GM12801 (cell line): ENCODE measurements around the gene GRIK1.

Source experiments
- CTCF ChIP-seq: IDR thresholded peaks from one replicate; pipeline ENCODE4 v1.5.1; 2011; ENCODE audit warnings: control low read depth; ENCODE audit not compliant: insufficient read length; ENCODE audit errors: extremely low read depth

GRIK1 gene

GRCh38 chr21:29604076-29604475 lies 335.7 kb downstream of the GRIK1 start:
- TF ChIP-seq CTCF: no peak

GRCh38 chr21:29601047-29601446 lies 338.7 kb downstream of the GRIK1 start:
- no peak for TF ChIP-seq CTCF

- no peak for TF ChIP-seq CTCF
Measured at GRCh38 chr21:29586696-29587095, 353.1 kb downstream of the GRIK1 start.

GRCh38 chr21:29585462-29585861 lies 354.3 kb downstream of the GRIK1 start:
- TF ChIP-seq CTCF: no peak

- TF ChIP-seq CTCF: no peak
Measured at GRCh38 chr21:29583424-29583924, 356.3 kb downstream of the GRIK1 start.

- TF ChIP-seq CTCF: no peak
Measured at GRCh38 chr21:29582855-29583254, 356.9 kb downstream of the GRIK1 start.

- TF ChIP-seq CTCF: no peak
Measured at GRCh38 chr21:29581393-29581792, 358.4 kb downstream of the GRIK1 start.
